GM12878 (cell line): ENCODE results near the gene CASP6. TPM values are rescaled to one million over a fixed set of nuclear protein-coding genes. Genes with fewer than 3 reads are reported as not detected.

Source experiments
- BACH1 ChIP-seq: fragments of 450-650 bp; IDR thresholded peaks from 2 replicates; pipeline ENCODE4 v1.6.1; 2017; ENCODE audit warnings: mild to moderate bottlenecking, borderline replicate concordance
- BMI1 ChIP-seq: fragments of 450-650 bp; IDR thresholded peaks from 2 replicates; pipeline ENCODE4 v1.6.1; 2016; ENCODE audit warnings: mild to moderate bottlenecking, moderate library complexity, borderline replicate concordance
- CREB1 ChIP-seq: IDR thresholded peaks from 2 replicates; pipeline ENCODE4 v1.6.1; 2012; ENCODE audit warnings: low read depth, mild to moderate bottlenecking, inconsistent platforms
- EGR1 ChIP-seq, 2 experiments: IDR thresholded peaks; 1 replicate in 1 of 2; 2 replicates in 1 of 2; pipeline ENCODE4 v1.6.1; 2011 to 2012; ENCODE audit warnings: low read depth in 2 of 2, low read length in 2 of 2, borderline replicate concordance in 1 of 2, mild to moderate bottlenecking in 1 of 2, moderate library complexity in 1 of 2
- GABPA ChIP-seq: IDR thresholded peaks from 2 replicates; pipeline ENCODE4 v1.6.1; 2014; ENCODE audit warnings: antibody characterized with exemption, low read depth, mild to moderate bottlenecking, inconsistent platforms
- HDAC2 ChIP-seq: fragments of 200-600 bp; sonication (generic); IDR thresholded peaks from 2 replicates; pipeline ENCODE4 v1.6.1; 2017
- IRF4 ChIP-seq: IDR thresholded peaks from 2 replicates; pipeline ENCODE4 v1.6.1; 2011; ENCODE audit warnings: low read depth, low read length
- JUNB ChIP-seq: IDR thresholded peaks from 2 replicates; pipeline ENCODE4 v1.6.1; 2016; ENCODE audit warnings: antibody characterized with exemption, mild to moderate bottlenecking
- JUND ChIP-seq: IDR thresholded peaks from 2 replicates; pipeline ENCODE4 v1.6.1; 2012; ENCODE audit warnings: low read depth, mild to moderate bottlenecking, low read length, improper control_type of control experiment, moderate library complexity
- KAT2A ChIP-seq: conservative IDR thresholded peaks from 2 replicates; pipeline ENCODE4 v1.6.1; 2011; ENCODE audit warnings: low read depth, low read length; ENCODE audit not compliant: control insufficient read depth
- KLF5 ChIP-seq: fragments of 450-650 bp; IDR thresholded peaks from 2 replicates; pipeline ENCODE4 v1.6.1; 2014; ENCODE audit warnings: mild to moderate bottlenecking; ENCODE audit not compliant: partially characterized antibody
- MTA2 ChIP-seq: fragments of 450-650 bp; IDR thresholded peaks from 2 replicates; pipeline ENCODE4 v1.6.1; 2016; ENCODE audit warnings: low read depth, mild to moderate bottlenecking, moderate library complexity
- NBN ChIP-seq: fragments of 450-650 bp; IDR thresholded peaks from 2 replicates; pipeline ENCODE4 v1.6.1; 2016
- RAD51 ChIP-seq: fragments of 450-650 bp; IDR thresholded peaks from 2 replicates; pipeline ENCODE4 v1.6.1; 2016; ENCODE audit warnings: moderate library complexity, mild to moderate bottlenecking, inconsistent platforms
- RFX5 ChIP-seq: IDR thresholded peaks from 2 replicates; pipeline ENCODE4 v1.6.1; 2011; ENCODE audit warnings: low read depth, low read length, improper control_type of control experiment
- RUNX3 ChIP-seq: IDR thresholded peaks from 2 replicates; pipeline ENCODE4 v1.6.1; 2012; ENCODE audit warnings: low read length, inconsistent platforms
- SMAD1 ChIP-seq: fragments of 450-650 bp; IDR thresholded peaks from 2 replicates; pipeline ENCODE4 v1.6.1; 2018; ENCODE audit warnings: mild to moderate bottlenecking, low read depth; ENCODE audit not compliant: partially characterized antibody
- SREBF1 ChIP-seq: IDR thresholded peaks from 2 replicates; pipeline ENCODE4 v1.6.1; 2012; ENCODE audit warnings: mild to moderate bottlenecking, low read length
- ZNF207 ChIP-seq: fragments of 450-650 bp; IDR thresholded peaks from 2 replicates; pipeline ENCODE4 v1.6.1; 2014; ENCODE audit warnings: antibody characterized with exemption, mild to moderate bottlenecking, borderline replicate concordance
- polyA plus RNA-seq, 11 experiments: library from polyadenylated mRNA; depleted of rRNA in 4 of 11; unstranded in 6 of 11; stranded (reverse) in 5 of 11; fragments of >200 nt; fragmentation: Nextera tagmentation in 4 of 11; fragmentation: Illumina TruSeq in 1 of 11; extraction: Ambion mirVana in 4 of 11; extraction: Trizol in 1 of 11; gene quantifications; 1 replicate in 1 of 11; 2 replicates in 10 of 11; pipeline versions ENCODE4 v1.2.1 to v1.2.3, GENCODE V29; 2011 to 2016; ENCODE audit warnings: inconsistent platforms in 2 of 11, missing spikeins in 2 of 11, low read depth in 1 of 11
- total RNA-seq, 4 experiments: library from RNA; depleted of rRNA in 3 of 4; stranded (reverse); fragments of >200 nt in 3 of 4; fragmentation: Illumina TruSeq in 1 of 4; extraction: Trizol in 1 of 4; gene quantifications; 2 replicates each; pipeline versions ENCODE4 v1.2.1 to v1.2.3, GENCODE V29; 2013 to 2021
- TF ChIP-seq, protein P1 (sequence below): fragments of 450-650 bp; IDR thresholded peaks from 2 replicates; pipeline ENCODE4 v1.6.1; 2016; ENCODE audit warnings: mild to moderate bottlenecking
- TF ChIP-seq, protein P2 (sequence below): fragments of 450-650 bp; formaldehyde crosslinking; IDR thresholded peaks from 2 replicates; pipeline ENCODE4 v1.4.0; 2022; ENCODE audit warnings: mild to moderate bottlenecking, moderate library complexity
- TF ChIP-seq, protein P3 (sequence below): fragments of 450-650 bp; IDR thresholded peaks from 2 replicates; pipeline ENCODE4 v1.6.1; 2017; ENCODE audit warnings: borderline replicate concordance

The CASP6 gene
- total and polyA plus RNA-seq, 10 of the 15 experiments (the other 5 are each of a cell fraction or from before 2014, with no cell fraction given): 20.0 to 66.8 (median 30.8) TPM

DNA sequence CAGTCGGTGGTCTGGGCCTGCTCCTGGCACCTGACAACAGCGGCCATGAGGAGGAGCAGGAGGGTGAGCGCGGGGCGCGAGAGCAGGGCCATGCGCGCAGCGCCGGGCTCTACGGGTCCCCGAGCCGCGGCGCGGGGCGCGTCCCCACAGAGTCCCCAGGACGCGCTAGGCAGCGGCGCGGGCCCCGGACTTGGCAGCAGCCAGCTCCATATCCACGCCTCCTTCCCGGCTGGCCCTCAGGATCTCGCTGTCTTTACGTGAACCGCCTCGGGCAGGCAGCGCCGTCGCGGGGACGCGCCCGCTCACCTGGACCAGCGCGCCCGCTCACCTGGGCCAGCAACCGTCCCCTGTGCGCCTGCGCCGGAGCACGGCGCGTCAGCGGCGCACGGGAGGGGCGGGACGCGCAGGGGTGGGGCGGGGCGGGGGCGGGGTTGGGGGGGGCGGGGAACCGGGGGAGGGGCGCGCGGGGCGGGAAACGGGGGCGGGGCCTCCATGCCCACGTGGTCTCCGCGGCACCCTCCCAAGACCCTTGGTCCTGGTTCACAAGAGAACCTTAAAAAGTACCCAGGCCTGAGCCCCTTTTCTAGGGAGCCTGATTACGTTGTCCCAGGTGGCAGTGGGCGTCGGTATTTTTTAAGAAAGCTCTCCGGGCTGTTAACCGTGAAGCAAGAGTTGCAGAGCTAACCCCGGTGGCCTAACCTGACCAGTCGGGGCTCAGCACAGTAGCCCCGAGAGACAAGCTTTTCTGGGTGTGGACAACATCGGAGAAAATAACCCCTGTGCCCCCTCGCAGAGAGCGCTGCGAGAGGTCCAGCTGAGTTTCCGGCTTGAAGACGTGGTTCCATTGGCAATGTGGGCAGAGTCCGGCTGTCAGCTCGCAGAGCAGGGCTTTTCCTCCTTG, 26.7 kb upstream of the CASP6 start, which contains the start of gene PLA2G12A (continued):
- TF ChIP-seq, protein P1, sequence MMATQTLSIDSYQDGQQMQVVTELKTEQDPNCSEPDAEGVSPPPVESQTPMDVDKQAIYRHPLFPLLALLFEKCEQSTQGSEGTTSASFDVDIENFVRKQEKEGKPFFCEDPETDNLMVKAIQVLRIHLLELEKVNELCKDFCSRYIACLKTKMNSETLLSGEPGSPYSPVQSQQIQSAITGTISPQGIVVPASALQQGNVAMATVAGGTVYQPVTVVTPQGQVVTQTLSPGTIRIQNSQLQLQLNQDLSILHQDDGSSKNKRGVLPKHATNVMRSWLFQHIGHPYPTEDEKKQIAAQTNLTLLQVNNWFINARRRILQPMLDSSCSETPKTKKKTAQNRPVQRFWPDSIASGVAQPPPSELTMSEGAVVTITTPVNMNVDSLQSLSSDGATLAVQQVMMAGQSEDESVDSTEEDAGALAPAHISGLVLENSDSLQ: no peak
- TF ChIP-seq, protein P2, sequence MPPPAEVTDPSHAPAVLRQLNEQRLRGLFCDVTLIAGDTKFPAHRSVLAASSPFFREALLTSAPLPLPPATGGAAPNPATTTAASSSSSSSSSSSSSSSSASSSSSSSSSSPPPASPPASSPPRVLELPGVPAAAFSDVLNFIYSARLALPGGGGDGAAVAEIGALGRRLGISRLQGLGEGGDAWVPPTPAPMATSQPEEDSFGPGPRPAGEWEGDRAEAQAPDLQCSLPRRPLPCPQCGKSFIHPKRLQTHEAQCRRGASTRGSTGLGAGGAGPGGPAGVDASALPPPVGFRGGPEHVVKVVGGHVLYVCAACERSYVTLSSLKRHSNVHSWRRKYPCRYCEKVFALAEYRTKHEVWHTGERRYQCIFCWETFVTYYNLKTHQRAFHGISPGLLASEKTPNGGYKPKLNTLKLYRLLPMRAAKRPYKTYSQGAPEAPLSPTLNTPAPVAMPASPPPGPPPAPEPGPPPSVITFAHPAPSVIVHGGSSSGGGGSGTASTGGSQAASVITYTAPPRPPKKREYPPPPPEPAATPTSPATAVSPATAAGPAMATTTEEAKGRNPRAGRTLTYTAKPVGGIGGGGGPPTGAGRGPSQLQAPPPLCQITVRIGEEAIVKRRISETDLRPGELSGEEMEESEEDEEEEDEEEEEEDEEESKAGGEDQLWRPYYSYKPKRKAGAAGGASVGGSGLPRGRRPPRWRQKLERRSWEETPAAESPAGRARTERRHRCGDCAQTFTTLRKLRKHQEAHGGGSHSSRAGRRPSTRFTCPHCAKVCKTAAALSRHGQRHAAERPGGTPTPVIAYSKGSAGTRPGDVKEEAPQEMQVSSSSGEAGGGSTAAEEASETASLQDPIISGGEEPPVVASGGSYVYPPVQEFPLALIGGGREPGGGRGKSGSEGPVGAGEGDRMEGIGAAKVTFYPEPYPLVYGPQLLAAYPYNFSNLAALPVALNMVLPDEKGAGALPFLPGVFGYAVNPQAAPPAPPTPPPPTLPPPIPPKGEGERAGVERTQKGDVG (CRISPR knock-in tag): no peak
- TF ChIP-seq JUND (no peak), RFX5 (no peak), GABPA (no peak), SMAD1 (no peak), KAT2A (no peak), BACH1 (peak; percentile 56; the same call in 1 of the 2 replicates), RUNX3 (no peak), HDAC2 (no peak), ZNF207 (0 out of 2 replicates have a peak, but pooled peaks have one; percentile 42), MTA2 (no peak), BMI1 (no peak), NBN (peak; percentile 31; the same call in 1 of the 2 replicates), SREBF1 (no peak), IRF4 (no peak), RAD51 (peak; percentile 88), CREB1 (0 out of 2 replicates have a peak, but pooled peaks have one; percentile 22), JUNB (no peak), EGR1 (IDR thresholded peaks at IDR 0.05; ENCODE audit: borderline replicate concordance in 1 of 2, low read depth in 2 of 2, low read length in 2 of 2) (no peak), KLF5 (peak; percentile 33)
- TF ChIP-seq, protein P3, sequence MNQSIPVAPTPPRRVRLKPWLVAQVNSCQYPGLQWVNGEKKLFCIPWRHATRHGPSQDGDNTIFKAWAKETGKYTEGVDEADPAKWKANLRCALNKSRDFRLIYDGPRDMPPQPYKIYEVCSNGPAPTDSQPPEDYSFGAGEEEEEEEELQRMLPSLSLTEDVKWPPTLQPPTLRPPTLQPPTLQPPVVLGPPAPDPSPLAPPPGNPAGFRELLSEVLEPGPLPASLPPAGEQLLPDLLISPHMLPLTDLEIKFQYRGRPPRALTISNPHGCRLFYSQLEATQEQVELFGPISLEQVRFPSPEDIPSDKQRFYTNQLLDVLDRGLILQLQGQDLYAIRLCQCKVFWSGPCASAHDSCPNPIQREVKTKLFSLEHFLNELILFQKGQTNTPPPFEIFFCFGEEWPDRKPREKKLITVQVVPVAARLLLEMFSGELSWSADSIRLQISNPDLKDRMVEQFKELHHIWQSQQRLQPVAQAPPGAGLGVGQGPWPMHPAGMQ: no peak
